ENCODE results near the gene NCKAP5.

The NCKAP5 gene

DNA sequence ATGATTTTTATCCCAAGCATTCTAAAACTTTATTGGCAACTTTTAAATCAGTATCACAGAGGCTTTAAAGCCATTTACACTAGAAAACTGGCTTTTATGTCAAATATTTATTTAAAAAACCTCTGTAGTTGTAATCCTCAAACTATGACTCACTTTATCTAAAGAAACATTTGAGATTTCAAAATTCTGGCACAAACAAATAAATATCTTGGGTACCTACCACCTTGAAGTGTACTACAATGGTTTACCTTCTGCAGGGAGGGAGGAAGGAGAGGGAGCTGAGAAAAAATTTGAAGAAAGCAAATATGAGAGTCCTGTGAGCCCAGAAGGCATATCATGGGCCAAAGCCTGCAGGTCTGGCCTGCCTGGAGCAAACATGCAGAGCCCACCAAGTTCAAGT is 155.6 kb downstream of the NCKAP5 start:
- no peak overlapping the region for H3K4me3 ChIP-seq (ENCODE audit: low read length)
- no peak for DNase-seq (ENCODE audit: low read depth)
- TF ChIP-seq, protein P1, sequence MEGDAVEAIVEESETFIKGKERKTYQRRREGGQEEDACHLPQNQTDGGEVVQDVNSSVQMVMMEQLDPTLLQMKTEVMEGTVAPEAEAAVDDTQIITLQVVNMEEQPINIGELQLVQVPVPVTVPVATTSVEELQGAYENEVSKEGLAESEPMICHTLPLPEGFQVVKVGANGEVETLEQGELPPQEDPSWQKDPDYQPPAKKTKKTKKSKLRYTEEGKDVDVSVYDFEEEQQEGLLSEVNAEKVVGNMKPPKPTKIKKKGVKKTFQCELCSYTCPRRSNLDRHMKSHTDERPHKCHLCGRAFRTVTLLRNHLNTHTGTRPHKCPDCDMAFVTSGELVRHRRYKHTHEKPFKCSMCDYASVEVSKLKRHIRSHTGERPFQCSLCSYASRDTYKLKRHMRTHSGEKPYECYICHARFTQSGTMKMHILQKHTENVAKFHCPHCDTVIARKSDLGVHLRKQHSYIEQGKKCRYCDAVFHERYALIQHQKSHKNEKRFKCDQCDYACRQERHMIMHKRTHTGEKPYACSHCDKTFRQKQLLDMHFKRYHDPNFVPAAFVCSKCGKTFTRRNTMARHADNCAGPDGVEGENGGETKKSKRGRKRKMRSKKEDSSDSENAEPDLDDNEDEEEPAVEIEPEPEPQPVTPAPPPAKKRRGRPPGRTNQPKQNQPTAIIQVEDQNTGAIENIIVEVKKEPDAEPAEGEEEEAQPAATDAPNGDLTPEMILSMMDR (IDR thresholded peaks at IDR 0.05; ENCODE audit: insufficient read depth, low read depth, low read length, missing control alignments) = no peak

- TF ChIP-seq, protein P1 (IDR thresholded peaks at IDR 0.05; ENCODE audit: insufficient read depth, low read depth, low read length, missing control alignments) = no peak
- H3K4me3 ChIP-seq (ENCODE audit: low read length) = no peak overlapping the region
- no peak for DNase-seq (ENCODE audit: low read depth)
Measured at GRCh38 chr2:133411857-133412256, 156.4 kb downstream of the NCKAP5 start.

GRCh38 chr2:133411101-133411500 is 157.2 kb downstream of the NCKAP5 start:
- DNase-seq (ENCODE audit: low read depth) = no peak
- no peak overlapping the region for H3K4me3 ChIP-seq (ENCODE audit: low read length)
- TF ChIP-seq, protein P1 (IDR thresholded peaks at IDR 0.05; ENCODE audit: insufficient read depth, low read depth, low read length, missing control alignments) = no peak

- H3K4me3 ChIP-seq (ENCODE audit: low read length) = no peak overlapping the region
- DNase-seq (ENCODE audit: low read depth) = no peak
- TF ChIP-seq, protein P1 (IDR thresholded peaks at IDR 0.05; ENCODE audit: insufficient read depth, low read depth, low read length, missing control alignments) = no peak
Measured at GRCh38 chr2:133409581-133410285, 158.5 kb downstream of the NCKAP5 start.

GRCh38 chr2:133408671-133409070 is 159.6 kb downstream of the NCKAP5 start:
- no peak overlapping the region for H3K4me3 ChIP-seq (ENCODE audit: low read length)
- TF ChIP-seq, protein P1 (IDR thresholded peaks at IDR 0.05; ENCODE audit: insufficient read depth, low read depth, low read length, missing control alignments) = no peak
- no peak for DNase-seq (ENCODE audit: low read depth)

DNA sequence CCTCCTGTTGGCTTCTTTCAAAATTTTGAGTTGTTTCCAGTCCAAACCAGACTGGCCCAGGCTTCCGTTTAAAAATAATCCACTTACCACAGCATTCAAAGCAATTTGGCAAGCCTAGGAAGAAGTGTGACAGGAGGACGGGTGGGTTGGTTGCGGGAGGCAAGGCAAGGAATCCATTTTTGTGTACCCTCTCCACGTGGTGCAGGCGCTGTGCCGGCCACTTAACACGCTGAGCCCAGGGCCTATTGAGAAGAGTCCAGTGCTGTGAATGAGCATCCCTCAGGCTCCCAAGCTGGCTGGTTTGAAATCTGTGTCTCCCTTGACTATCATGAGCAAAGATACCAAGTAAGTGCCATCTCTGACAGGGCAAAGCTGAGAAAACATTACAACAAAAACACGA is 160.9 kb downstream of the NCKAP5 start:
- TF ChIP-seq, protein P1 (IDR thresholded peaks at IDR 0.05; ENCODE audit: insufficient read depth, low read depth, low read length, missing control alignments) = no peak
- no peak overlapping the region for H3K4me3 ChIP-seq (ENCODE audit: low read length)
- no peak for DNase-seq (ENCODE audit: low read depth)

DNA sequence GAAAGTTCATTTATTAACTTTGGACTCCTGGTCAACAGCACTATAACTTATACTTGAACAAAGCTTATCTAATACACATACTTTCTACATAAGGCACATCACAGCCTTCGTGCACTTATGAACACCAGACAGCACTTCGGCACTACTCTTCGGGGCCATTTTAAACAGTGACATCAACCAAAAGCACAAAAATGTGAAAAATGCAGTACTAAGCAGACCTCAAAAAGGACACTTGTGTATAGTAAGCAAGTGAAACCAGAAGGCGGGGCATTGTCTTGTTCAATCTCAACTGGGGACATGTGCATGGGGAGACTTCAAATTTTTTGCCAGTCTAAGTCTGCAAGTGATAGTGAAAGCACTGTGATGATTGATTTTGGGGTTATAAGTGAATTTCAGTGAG is 163.0 kb downstream of the NCKAP5 start:
- H3K4me3 ChIP-seq (ENCODE audit: low read length) = no peak overlapping the region
- no peak for DNase-seq (ENCODE audit: low read depth)
- TF ChIP-seq, protein P1 (IDR thresholded peaks at IDR 0.05; ENCODE audit: insufficient read depth, low read depth, low read length, missing control alignments) = no peak
